Stimulated activated CD4-positive, alpha-beta T cell treated with anti-CD3 and anti-CD28 coated beads, Interleukin-2, amount 100 ng/mL, for 24 hours (primary cell): Measurements from ENCODE around the gene PTPN14.

Experiments
- DNase-seq, 2 donors: peaks; one replicate each; pipeline ENCODE4 v3.0.0-alpha.2; 2020

Gene PTPN14

GRCh38 chr1:214386333-214386732, 165.1 kb downstream of the PTPN14 start:
- no peak for DNase-seq

- no peak for DNase-seq
Measured at GRCh38 chr1:214385428-214385827, 166.0 kb downstream of the PTPN14 start.

- DNase-seq: no peak
Measured at GRCh38 chr1:214384373-214385079, 166.9 kb downstream of the PTPN14 start.

- DNase-seq: no peak
Measured at GRCh38 chr1:214383381-214384372, 167.7 kb downstream of the PTPN14 start.

GRCh38 chr1:214380986-214381695, 170.3 kb downstream of the PTPN14 start:
- no peak for DNase-seq

GRCh38 chr1:214380396-214380795, 171.0 kb downstream of the PTPN14 start:
- DNase-seq: no peak

GRCh38 chr1:214379236-214379970, 172.0 kb downstream of the PTPN14 start:
- no peak for DNase-seq

GRCh38 chr1:214378492-214378891, 172.9 kb downstream of the PTPN14 start:
- DNase-seq: no peak

- no peak for DNase-seq
Measured at GRCh38 chr1:214377886-214378285, 173.5 kb downstream of the PTPN14 start.

- DNase-seq: no peak
Measured at GRCh38 chr1:214377485-214377884, 173.9 kb downstream of the PTPN14 start.

- no peak for DNase-seq
Measured at GRCh38 chr1:214372092-214372491, 179.3 kb downstream of the PTPN14 start.

- DNase-seq: no peak
Measured at GRCh38 chr1:214370615-214371014, 180.8 kb downstream of the PTPN14 start.

- no peak for DNase-seq
Measured at GRCh38 chr1:214369364-214369763, 182.0 kb downstream of the PTPN14 start.

- DNase-seq: no peak
Measured at GRCh38 chr1:214367841-214368240, 183.6 kb downstream of the PTPN14 start.

GRCh38 chr1:214364786-214365295, 186.6 kb downstream of the PTPN14 start:
- DNase-seq: no peak

- no peak for DNase-seq
Measured at GRCh38 chr1:214364386-214364785, 187.0 kb downstream of the PTPN14 start.

- no peak for DNase-seq
Measured at GRCh38 chr1:214363386-214363785, 188.0 kb downstream of the PTPN14 start.

GRCh38 chr1:214362188-214362882, 189.1 kb downstream of the PTPN14 start:
- DNase-seq: no peak

GRCh38 chr1:214361636-214362035, 189.8 kb downstream of the PTPN14 start:
- no peak for DNase-seq

GRCh38 chr1:214360525-214361164, 190.8 kb downstream of the PTPN14 start:
- no peak for DNase-seq

GRCh38 chr1:214360116-214360515, 191.3 kb downstream of the PTPN14 start:
- DNase-seq: no peak
